Umbilical cord (tissue), 2 donors: Measurements from ENCODE around the gene TRIO. TPM values are rescaled to one million over a fixed set of nuclear protein-coding genes. Genes with fewer than 3 reads are reported as not detected.

Source experiments
- DNase-seq: peaks from one replicate; pipeline ENCODE4 v3.0.0-alpha.2; 2015; ENCODE audit warnings: low spot score
- total RNA-seq: library from RNA; depleted of rRNA; stranded (reverse); fragments of >200 nt; gene quantifications from one replicate; pipeline ENCODE4 v1.2.3, GENCODE V29; 2014; ENCODE audit warnings: low replicate concordance; ENCODE audit not compliant: insufficient read depth

Gene TRIO
- total RNA-seq, 1 donor from 2014 or later, result 170 TPM

DNA sequence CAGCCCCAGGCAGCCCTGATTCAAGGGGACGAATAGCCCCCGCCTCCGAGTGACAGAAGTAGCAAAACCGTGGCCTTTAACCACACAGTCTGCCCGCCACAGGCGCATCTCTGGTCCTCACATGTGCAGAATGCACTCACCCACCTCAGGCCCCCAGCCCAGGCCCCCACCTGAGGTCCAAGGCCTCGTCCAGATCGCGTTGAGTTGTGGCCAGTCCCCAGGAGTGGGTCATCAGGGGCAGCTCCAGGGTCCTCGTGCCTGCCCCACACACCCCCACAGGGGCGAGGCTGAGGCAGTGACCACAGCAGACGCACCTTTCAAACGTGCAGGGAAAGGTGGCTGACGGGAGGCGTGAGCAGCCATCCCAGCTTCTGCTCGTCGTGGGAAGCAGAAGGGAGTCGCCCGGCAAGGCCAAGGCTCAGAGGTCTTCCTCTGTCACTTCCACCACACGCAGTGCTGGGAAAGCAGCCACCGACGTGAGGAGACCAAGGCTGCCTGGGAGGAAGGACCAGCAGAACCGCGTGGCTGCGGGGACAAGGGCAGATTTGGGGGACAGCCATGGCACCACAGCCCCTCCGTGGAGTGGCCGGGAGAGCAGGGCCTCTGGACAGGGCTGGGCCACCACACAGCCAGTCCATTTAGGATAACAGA lies 360.7 kb downstream of the TRIO start:
- no peak for DNase-seq

DNA sequence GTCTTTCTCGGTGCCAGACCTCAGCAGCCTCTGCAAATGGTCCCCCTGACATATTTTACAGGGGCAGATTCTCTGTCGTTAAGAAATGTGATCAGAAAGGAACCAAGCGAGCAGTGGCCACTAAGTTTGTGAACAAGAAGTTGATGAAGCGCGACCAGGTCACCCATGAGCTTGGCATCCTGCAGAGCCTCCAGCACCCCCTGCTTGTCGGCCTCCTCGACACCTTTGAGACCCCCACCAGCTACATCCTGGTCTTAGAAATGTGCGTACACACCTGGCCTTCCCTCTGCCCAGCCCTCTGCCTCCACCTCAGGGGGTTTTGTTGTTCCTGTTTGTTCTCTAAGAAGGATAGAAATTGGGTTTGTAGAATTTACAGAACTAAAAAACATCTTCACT lies 361.2 kb downstream of the TRIO start:
- no peak for DNase-seq

DNA sequence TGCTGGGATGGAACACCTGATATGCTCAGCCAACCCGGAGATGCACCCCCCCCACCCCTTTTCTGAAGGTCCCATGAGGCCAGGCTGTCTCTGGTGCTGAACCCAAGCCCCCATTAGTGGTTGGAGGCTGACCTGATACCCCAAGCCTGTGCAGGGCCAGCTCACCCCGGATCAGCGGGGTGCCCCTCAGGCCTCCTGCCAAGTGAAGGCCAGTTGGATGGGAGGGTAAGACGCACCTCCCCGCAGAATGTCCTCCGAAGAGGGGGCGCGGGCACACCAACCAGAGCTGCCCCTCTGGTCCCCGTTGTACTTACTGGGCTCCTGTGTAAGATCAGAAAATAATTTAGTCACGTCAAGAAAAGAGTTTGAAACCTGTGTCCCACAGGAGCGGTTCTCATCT lies 361.7 kb downstream of the TRIO start:
- DNase-seq, result no peak

DNA sequence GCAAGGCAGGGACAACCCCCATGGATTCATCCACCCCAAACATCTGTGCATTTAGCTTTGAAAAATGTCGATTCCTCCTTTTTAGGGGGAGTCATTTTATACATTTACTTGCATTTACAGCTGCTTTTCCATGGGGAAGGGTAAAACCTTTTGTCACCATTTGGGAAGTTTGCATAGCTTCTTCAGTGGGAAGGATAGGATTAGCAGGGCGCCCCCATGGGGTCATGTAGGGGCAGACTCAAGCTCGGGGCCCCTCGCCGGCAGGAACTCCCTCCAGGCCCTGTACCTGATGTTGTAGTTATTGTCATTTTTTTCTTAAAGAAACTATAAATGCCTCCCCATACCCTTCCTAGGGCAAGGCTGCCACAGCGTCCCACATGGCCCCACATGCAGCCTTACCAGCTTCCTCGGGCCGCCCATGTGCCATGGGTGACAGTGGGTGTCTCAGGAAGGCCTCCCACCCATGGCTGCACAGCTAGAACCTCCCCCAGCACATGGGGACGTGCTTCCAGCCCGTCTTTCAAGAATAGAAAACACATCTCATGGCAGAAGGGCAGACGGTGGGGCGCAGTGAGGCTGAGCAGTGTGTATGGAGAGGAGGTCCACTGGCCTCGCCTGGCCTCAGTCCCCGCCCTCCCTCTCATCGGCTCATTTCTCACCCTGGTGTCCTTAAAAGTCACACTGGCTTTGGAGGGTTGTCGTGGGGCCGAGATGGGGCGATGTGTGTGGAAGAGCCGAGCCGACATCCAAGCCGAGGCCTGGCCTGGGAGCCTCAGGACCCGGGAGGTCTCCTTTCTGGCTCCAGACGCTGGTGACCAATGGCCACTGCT lies 362.4 kb downstream of the TRIO start:
- no peak for DNase-seq

DNA sequence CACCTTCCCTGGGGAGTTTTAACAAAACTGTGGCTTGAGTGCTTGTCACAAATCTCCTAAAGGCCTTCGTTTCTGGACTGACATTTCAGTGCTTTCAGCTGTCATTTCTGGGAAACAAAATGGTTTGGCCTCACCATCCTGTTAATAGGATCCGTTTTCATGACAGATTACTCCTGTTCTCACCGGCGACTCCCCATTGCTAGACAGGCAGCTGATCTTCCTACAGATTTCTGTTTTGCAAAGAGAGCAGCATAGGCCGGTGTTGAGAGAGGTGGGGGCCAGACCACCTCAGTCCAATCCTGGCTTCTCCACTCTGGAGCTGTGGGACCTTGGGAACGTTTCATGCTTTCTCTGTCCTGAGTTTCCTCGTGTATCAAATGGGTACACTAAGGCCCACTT lies 363.0 kb downstream of the TRIO start:
- no peak for DNase-seq

DNA sequence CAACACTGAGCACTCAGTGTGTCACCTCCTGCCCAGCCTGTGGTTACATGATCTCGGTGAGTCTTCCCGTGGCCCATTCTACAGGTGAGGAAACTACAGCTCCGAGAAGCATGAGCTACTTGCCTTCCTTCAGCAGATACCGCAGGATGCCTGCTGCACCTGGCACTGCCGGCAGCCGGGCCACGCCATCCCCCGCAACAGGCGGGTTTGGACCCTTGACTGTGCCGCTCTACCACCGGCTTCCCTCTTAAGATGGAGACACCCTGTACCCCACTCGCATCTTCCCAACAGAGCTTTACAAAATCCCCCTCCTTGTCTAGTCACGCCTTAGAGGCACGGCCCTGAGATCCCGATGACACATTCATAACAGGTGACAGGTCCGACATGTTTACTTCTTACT lies 363.5 kb downstream of the TRIO start:
- DNase-seq, result no peak

DNA sequence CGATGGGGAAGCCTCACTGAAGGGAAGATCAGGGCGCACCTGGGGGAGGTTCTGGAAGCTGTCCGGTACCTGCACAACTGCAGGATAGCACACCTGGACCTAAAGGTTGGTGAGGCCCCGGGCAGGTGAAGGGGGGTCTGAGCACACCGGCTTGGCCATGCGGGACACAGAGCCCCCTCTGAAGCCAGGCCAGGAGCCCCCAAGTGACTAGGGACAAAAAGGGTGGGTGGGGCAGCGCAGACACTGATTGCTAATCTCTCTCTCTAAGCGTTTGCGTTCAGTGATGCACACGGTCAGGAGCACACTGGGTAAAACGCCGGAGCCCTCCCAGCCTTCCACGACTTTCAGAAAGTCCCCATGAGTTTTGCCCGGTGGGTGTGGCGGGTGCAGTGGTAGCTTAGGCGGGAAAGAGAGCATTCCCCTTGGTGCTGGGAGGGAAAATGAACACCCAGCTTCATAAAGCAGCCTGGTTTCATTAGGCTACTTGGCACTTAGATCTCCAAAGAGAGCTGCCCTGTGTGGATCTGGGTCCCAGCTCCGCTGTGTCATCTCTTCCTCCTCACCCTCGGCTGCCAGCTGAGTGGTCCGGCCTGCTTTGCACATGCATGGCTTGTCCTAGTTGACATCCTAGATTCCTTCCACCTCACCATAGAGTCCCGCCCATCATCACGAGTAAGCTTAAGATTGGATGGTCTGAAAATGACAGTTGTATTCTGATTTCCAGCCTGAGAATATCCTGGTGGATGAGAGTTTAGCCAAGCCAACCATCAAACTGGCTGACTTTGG lies 364.2 kb downstream of the TRIO start:
- no peak for DNase-seq

DNA sequence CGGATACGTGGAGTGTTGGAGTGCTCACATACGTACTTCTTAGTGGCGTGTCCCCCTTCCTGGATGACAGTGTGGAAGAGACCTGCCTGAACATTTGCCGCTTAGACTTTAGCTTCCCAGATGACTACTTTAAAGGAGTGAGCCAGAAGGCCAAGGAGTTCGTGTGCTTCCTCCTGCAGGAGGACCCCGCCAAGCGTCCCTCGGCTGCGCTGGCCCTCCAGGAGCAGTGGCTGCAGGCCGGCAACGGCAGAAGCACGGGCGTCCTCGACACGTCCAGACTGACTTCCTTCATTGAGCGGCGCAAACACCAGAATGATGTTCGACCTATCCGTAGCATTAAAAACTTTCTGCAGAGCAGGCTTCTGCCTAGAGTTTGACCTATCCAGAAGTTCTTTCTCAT lies 364.9 kb downstream of the TRIO start:
- DNase-seq, result no peak

DNA sequence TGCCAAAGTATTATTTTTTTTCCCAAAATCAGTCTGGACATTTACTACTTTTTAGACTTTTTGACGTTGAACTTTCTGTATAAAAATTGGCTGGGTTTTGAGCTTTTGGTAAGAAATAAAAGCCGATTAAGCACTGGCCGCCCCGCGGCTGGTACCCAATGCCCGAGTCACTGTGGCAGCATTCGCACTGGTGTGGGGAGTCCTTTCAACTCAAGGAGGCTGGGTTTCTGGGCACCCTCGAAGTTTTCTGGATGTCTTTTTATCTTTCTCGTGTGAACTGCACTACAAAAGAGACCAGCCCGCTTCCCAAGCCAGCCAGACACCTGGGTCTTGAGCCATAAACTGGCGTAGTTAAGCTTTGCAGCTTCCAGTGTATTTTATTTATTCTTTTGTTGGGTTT lies 366.4 kb downstream of the TRIO start:
- DNase-seq, result no peak

DNA sequence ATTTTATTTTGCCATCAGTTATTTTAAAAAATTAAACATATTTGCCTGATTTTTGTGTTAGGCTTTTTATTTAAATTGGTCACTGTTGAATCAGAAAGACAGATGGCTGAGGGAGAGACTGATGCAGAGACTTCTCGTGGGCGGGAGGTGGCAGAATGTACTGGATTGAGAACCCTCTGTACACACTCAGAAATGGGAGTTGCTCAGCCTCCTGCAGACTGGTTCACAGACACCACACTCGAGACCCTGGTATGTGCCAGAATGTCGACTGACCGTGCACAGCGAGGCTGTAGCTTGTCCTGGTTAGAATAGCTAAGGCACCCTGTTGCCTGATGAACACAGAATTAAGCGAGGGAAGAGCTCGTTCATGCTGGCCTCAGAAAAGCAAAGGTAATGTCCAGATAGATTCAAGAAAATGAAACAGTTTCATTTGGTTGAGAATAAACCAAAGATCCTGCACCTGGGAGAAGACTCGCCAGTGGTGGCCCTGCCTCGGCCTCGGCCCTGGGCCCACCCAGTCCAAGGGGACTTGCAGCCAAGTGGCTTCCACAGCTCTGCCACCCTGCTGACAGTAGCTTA lies 367.1 kb downstream of the TRIO start:
- DNase-seq, result no peak

DNA sequence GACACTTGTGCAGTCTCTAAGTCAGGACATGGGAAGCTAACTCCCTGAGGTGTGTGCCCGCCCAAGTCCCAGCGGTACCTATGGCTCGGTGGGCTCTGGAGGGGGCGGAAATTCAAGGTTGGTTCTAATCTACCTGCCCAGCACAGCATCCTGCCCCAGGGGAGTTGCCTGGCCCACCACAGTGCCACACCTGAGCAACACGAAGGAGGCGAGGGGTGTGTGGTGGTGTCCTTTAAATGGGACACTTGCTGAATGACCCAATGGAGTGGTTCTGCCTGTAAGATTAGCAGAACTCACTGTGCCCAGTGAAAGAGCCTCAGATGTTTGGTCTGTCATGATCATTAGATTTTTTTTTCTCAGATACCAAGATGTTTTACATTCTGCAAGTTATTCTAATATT lies 367.7 kb downstream of the TRIO start:
- DNase-seq, result no peak

DNA sequence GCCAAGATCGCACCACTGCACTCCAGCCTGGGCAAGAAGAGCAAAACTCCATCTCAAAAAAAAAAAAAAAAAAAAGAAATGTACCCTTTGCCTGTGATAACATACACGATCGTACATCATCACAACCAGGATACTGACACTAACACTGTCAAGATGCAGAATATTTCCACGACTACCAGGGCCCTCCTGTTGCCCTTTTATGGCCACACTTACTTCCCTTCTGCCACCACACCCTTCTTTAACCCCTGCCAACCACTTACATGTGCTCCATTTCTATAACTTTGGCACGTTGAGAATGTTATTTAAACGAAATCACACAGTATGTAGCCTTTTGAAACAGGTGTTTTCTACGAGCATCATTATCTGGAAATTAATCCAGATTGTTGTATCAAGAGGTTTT lies 369.4 kb downstream of the TRIO start:
- DNase-seq, result no peak

DNA sequence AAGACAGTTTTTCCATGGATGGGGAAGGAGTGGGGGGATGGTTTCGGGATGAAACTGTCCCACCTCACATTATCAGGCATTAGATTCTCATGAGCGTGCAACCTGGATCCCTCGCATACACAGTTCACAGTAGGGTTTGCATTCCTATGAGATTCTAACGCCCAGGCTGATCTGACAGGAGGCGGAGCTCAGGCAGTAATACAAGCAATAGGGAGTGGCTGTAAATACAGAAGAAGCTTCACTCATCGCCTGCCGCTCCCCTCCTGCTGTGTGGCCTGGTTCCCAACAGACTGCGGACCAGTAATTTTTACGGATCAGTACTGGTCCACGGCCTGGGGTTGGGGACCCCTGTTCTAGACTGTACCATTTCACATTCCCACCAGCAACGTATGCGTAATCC lies 370.1 kb downstream of the TRIO start:
- no peak for DNase-seq

DNA sequence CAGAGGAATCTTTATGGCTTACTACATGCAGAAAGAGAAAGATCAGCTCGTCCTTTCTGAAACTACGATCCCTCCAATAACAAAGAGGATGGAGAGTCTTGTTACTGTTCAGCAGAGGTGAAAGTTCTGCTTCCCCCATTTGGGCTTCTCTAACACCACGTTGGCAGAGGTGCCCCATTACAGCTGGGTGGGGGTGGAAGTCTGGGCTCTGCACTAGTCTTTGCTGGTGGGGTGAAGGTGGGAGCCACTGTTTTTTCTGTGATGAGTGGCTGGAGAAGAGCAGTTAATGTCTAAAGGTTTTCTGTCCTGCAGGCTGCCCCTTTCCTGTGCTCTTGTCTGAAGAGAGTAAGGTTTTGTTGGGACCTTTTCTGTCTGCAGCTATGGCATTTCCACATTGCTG lies 373.8 kb downstream of the TRIO start:
- DNase-seq, result no peak

DNA sequence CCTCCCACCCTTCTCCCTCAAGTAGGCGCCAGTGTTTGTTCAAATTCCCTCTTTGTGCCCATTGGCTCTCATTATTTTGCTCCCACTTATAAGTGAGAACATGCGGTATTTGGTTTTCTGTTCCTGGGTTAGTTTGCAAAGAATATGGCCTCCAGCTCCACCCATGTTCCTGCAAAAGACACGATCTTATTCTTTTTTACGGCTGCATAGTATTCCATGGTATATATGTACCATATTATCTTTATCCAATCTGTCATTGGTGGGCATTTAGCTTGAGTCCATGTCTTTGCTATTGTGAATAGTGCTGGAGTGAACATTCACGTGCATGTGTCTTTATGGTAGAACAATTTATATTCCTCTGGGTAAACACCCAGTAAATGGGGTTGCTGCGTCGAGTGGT lies 375.5 kb downstream of the TRIO start:
- no peak for DNase-seq

DNA sequence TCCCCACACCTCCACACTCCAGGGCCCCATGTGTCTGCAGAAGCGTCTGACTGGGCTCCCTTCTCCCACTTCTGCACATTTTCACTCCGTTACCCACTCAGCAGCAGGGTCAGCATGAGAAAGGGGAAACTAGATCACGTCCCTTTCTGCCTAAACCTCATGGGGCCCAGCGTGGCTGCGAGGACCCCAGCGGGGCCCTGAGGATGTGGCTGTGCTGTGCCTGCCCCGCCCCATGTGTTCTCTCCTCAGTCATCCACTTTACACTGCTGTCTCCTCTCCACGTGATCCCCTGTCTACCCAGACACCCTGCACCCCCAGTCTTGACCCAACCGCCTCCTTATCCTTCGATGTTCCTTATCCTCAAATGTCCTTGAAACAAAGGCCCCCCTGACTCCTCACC lies 378.6 kb downstream of the TRIO start:
- no peak for DNase-seq

DNA sequence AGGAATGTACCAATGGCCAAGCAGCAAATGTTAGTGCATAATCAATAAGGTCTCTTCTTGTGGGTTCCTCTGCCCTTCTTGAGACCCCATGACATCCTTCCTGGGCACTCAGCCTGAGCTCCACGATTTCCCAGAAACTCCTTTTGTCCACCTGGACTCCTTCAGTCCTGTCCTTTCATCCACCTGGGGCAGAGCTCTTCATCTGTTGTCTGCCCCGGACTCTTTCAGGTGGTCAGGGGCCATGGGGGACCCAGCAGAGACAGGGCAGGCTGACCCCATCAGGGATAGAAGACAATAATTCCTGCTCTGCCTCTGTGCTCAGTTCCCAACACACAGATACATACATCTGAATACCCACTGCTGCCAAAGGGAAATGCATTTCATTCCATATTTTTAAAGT lies 379.6 kb downstream of the TRIO start:
- no peak for DNase-seq

DNA sequence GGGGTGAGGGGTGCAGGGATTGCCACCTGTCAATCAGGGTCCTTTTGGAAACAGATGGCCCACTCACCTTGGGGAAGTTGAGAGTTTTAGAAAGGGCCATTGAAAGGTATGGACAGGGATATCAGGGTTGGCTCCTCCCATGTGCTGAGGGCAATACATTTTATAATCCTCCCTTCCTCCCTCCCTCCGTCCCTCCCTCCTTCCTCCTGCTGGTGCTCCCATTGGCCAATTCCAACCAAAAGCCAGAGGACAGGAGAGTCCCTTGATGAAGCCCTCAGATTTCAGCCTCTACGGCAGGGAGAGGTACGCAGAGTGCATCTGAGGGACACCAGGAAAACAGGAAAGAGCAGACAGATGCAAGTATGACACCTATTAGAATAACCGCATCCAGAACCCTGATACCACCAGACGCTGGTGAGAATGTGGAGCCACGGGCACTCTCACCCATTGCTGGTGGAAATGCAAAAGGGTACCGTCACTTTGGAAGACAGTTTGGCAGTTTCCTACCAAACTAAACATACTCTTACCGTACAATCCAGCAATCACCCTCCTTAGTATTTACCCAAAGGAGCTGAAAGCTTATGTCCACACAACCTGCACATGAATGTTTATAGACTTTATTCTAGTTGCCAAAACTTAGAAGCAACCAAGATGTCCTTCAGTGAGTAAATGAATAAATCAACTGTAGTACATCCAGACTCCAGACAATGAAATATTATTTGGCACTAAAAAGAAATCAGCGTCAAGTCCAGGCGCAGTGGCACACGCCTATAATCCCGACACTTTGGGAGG lies 380.3 kb downstream of the TRIO start:
- DNase-seq, result no peak

DNA sequence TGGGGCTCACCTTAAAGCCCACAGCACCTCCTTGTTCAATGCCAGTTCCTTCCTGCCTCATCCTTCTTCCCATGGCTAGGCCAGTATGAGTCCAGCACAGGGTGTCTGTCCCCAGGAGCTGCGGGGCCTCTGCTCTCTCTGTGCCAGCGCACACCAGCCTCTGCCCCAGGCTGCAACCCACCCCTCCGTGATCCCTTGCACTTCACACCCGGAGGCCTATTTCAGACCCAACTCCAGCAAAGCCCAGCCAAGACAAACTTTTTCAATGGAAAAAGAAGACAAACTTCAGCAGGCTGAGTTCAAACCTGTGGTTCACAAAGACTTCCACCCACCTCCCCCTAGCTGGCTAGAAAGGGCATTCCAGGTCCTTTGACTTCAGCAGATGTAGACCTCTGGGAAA lies 382.3 kb downstream of the TRIO start:
- DNase-seq, result no peak

DNA sequence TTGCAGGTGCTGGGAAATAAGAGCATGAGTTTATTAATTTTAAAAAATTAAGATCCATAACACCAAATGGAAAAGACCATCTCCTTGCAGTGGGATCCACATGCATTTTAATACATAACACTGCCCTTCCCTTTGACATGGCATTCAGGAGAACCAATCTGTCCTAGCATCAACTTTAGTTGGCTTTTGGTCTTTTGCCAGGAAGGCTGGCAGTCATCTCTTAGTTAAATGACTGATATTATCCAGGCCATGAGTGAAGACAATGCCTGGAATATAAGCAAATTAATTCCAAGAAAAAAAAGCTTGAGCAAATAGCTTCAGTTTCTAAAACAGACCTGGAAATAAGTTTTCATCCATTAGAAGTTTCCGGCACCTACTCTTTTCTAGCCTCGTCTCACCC lies 383.4 kb downstream of the TRIO start:
- DNase-seq, result no peak

DNA sequence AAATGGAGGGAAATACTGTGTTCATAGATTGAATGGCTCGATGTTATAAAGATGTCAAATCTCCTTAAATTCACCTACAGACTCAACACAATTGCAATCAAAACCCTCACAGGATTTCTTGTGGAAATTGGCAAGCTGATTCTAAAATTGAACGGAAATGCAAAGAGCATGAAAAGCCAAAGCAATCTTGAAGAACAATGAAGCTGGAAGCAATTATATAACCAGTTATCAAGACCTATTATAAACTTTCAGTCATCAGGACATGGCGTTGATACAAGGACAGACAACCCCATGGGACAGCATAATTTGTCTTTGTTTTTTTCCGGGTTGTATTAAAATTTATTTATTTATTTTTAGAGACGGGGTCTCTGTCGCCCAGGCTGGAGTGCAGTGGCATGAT lies 385.0 kb downstream of the TRIO start:
- no peak for DNase-seq

DNA sequence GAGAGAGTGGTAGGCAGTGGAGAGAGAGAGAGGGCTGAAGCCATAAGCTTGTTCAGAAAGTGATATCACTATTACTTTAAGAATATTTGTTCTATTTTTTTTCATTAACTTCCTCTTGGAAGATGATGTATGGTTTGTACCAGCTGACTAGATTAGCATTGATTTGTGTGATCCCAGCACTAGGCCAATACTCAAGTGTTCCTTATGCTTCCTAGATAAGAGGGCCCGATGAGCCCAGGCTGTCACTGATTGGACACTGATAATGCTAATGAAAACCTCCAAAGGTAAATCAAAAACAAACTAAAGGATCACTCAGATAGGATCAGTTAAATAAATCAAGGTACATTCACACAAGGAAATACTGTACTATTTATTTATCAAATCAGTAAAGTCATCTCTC lies 385.8 kb downstream of the TRIO start:
- DNase-seq, result no peak
